HepG2 (cell line): ENCODE data around the gene ZSCAN21. TPM values are rescaled to one million over a fixed set of nuclear protein-coding genes. Genes with fewer than 3 reads are reported as not detected.

Source experiments
- ARNT2 ChIP-seq: sonication (generic); formaldehyde crosslinking; IDR thresholded peaks from 2 replicates; pipeline ENCODE4 v1.8.0; 2022; ENCODE audit warnings: mild to moderate bottlenecking, low read depth, missing genetic modification reagents, moderate library complexity
- ATAD3A ChIP-seq: sonication (generic); formaldehyde crosslinking; IDR thresholded peaks from 2 replicates; pipeline ENCODE4 v1.4.0; 2020; ENCODE audit warnings: missing genetic modification reagents
- CEBPB ChIP-seq: IDR thresholded peaks from 2 replicates; pipeline ENCODE4 v1.6.1; 2011; ENCODE audit warnings: low read depth, low read length, improper control_type of control experiment, borderline replicate concordance
- FOXA1 ChIP-seq, 2 experiments: fragments of 450-650 bp in 1 of 2; sonication (generic) in 1 of 2; formaldehyde crosslinking in 1 of 2; IDR thresholded peaks; 2 replicates each; pipeline versions ENCODE4 v1.4.0 to v1.6.1; 2016 to 2020; ENCODE audit warnings: missing genetic modification reagents in 1 of 2
- FOXO4 ChIP-seq: sonication (generic); formaldehyde crosslinking; conservative IDR thresholded peaks from 2 replicates; pipeline ENCODE4 v1.8.1; 2023; ENCODE audit warnings: missing genetic modification reagents
- HNF4G ChIP-seq, 2 experiments: sonication (generic) in 1 of 2; formaldehyde crosslinking in 1 of 2; IDR thresholded peaks; 2 replicates each; pipeline versions ENCODE4 v1.4.0 to v1.6.1; 2011 to 2020; ENCODE audit warnings: borderline replicate concordance in 2 of 2, low read depth in 2 of 2, mild to moderate bottlenecking in 2 of 2, low read length in 1 of 2, missing genetic modification reagents in 1 of 2, moderate library complexity in 1 of 2
- HNRNPUL1 ChIP-seq: fragments of 200-400 bp; formaldehyde crosslinking; IDR thresholded peaks from 2 replicates; pipeline ENCODE4 v1.6.1; 2017; ENCODE audit warnings: low read depth, mild to moderate bottlenecking, low read length, moderate library complexity
- MATR3 ChIP-seq: sonication (generic); formaldehyde crosslinking; IDR thresholded peaks from 2 replicates; pipeline ENCODE4 v1.4.0; 2020; ENCODE audit warnings: missing genetic modification reagents
- MEIS2 ChIP-seq: sonication (generic); formaldehyde crosslinking; IDR thresholded peaks from 2 replicates; pipeline ENCODE4 v1.9.0; 2021; ENCODE audit warnings: mild to moderate bottlenecking, missing genetic modification reagents
- NAIF1 ChIP-seq: sonication (generic); formaldehyde crosslinking; IDR thresholded peaks from 2 replicates; pipeline ENCODE4 v1.5.0; 2020; ENCODE audit warnings: mild to moderate bottlenecking, missing genetic modification reagents, borderline replicate concordance
- NR3C1 ChIP-seq: sonication (generic); formaldehyde crosslinking; IDR thresholded peaks from 2 replicates; pipeline ENCODE4 v1.4.0; 2020; ENCODE audit warnings: missing genetic modification reagents
- SOX6 ChIP-seq, 2 experiments: fragments of 450-650 bp in 1 of 2; sonication (generic) in 1 of 2; formaldehyde crosslinking in 1 of 2; IDR thresholded peaks; 2 replicates each; pipeline versions ENCODE4 v1.4.0 to v1.6.1; 2017 to 2020; ENCODE audit warnings: antibody characterized with exemption in 1 of 2, mild to moderate bottlenecking in 1 of 2, missing genetic modification reagents in 1 of 2
- STAG1 ChIP-seq: sonication (generic); formaldehyde crosslinking; IDR thresholded peaks from 2 replicates; pipeline ENCODE4 v1.4.0; 2020; ENCODE audit warnings: missing genetic modification reagents
- TEAD3 ChIP-seq: optimal IDR thresholded peaks from 2 replicates; pipeline ENCODE3; 2016; ENCODE audit warnings: borderline replicate concordance
- ZBTB10 ChIP-seq: sonication (generic); formaldehyde crosslinking; IDR thresholded peaks from 2 replicates; pipeline ENCODE4 v1.4.0; 2020; ENCODE audit warnings: missing genetic modification reagents, borderline replicate concordance
- ZIK1 ChIP-seq: sonication (generic); formaldehyde crosslinking; IDR thresholded peaks from 2 replicates; pipeline ENCODE4 v1.5.0; 2020; ENCODE audit warnings: mild to moderate bottlenecking, low read depth, missing genetic modification reagents, borderline replicate concordance
- ZNF143 ChIP-seq: sonication (generic); formaldehyde crosslinking; IDR thresholded peaks from 2 replicates; pipeline ENCODE4 v1.4.0; 2020; ENCODE audit warnings: missing genetic modification reagents
- ZNF20 ChIP-seq: sonication (generic); formaldehyde crosslinking; IDR thresholded peaks from 2 replicates; pipeline ENCODE4 v1.4.0; 2020; ENCODE audit warnings: mild to moderate bottlenecking, moderate library complexity, missing genetic modification reagents
- ZNF598 ChIP-seq: sonication (generic); formaldehyde crosslinking; IDR thresholded peaks from 2 replicates; pipeline ENCODE4 v1.5.1; 2020; ENCODE audit warnings: mild to moderate bottlenecking, missing genetic modification reagents, borderline replicate concordance
- ZNF816 ChIP-seq: sonication (generic); formaldehyde crosslinking; IDR thresholded peaks from 2 replicates; pipeline ENCODE4 v1.8.0; 2022; ENCODE audit warnings: missing genetic modification reagents, mild to moderate bottlenecking, borderline replicate concordance
- ZNF878 ChIP-seq: sonication (generic); formaldehyde crosslinking; IDR thresholded peaks from 2 replicates; pipeline ENCODE4 v1.8.1; 2023; ENCODE audit warnings: mild to moderate bottlenecking, missing genetic modification reagents, moderate library complexity
- ZNF883 ChIP-seq: sonication (generic); formaldehyde crosslinking; IDR thresholded peaks from 2 replicates; pipeline ENCODE4 v1.5.1; 2020; ENCODE audit warnings: mild to moderate bottlenecking, missing genetic modification reagents; ENCODE audit errors: not compliant biosample characterization
- polyA plus RNA-seq, 8 experiments: library from polyadenylated mRNA; depleted of rRNA in 3 of 8; stranded (reverse) in 7 of 8; unstranded in 1 of 8; fragments of >200 nt; fragmentation: Illumina TruSeq in 4 of 8; extraction: Trizol in 4 of 8; gene quantifications; 2 replicates each; pipeline versions ENCODE4 v1.2.1 to v1.2.3, GENCODE V29; 2011 to 2016; ENCODE audit warnings: low read depth in 4 of 8, missing spikeins in 1 of 8, mixed read lengths in 1 of 8; ENCODE audit not compliant: insufficient read depth in 1 of 8
- total RNA-seq, 5 experiments: library from RNA; depleted of rRNA; stranded (reverse); fragments of >200 nt; fragmentation: Illumina TruSeq; extraction: Trizol; gene quantifications; 2 replicates each; pipeline ENCODE4 v1.2.3, GENCODE V29; 2016; ENCODE audit warnings: low read depth in 1 of 5

Gene ZSCAN21
- total and polyA plus RNA-seq, 2 of the 13 experiments (the other 11 are each of a cell fraction or from before 2014, with no cell fraction given), result 7.0 to 10.0 TPM

GRCh38 chr7:100049441-100050291 lies at the start of gene ZSCAN21 (continued):
- TF ChIP-seq NR3C1 (CRISPR knock-in tag), result no peak
- TF ChIP-seq HNRNPUL1, result no peak
- peak; percentile 23; the same call in 1 of the 2 replicates for TF ChIP-seq ZBTB10
- 0 out of 2 replicates have a peak, but pooled peaks have one; percentile 34 for TF ChIP-seq ZNF598 (CRISPR knock-in tag)
- no peak; the same call in 1 of the 2 replicates for TF ChIP-seq ZIK1 (CRISPR knock-in tag)
- no peak for TF ChIP-seq FOXA1 (IDR thresholded peaks at IDR 0.05)
- TF ChIP-seq FOXA1 (CRISPR knock-in tag; IDR thresholded peaks at IDR 0.05), result peak; percentile 33; the same call in 1 of the 2 replicates
- TF ChIP-seq ZNF143, result no peak
- no peak for TF ChIP-seq NAIF1 (CRISPR knock-in tag)
- TF ChIP-seq CEBPB, result no peak
- peak; percentile 37 for TF ChIP-seq STAG1 (CRISPR knock-in tag)
- 0 out of 2 replicates have a peak, but pooled peaks have one; percentile 68 for TF ChIP-seq FOXO4 (CRISPR knock-in tag)
- no peak for TF ChIP-seq ZNF20 (CRISPR knock-in tag)
- peak; percentile 47 for TF ChIP-seq TEAD3
- TF ChIP-seq HNF4G (IDR thresholded peaks at IDR 0.05; ENCODE audit: borderline replicate concordance, low read depth, low read length), result no peak
- TF ChIP-seq HNF4G (CRISPR knock-in tag; IDR thresholded peaks at IDR 0.05; ENCODE audit: borderline replicate concordance, low read depth), result no peak
- TF ChIP-seq ZNF816, result no peak
- no peak for TF ChIP-seq ZNF883 (CRISPR knock-in tag)
- TF ChIP-seq MEIS2 (CRISPR knock-in tag), result peak; percentile 27; the same call in 1 of the 2 replicates
- no peak for TF ChIP-seq ARNT2 (CRISPR knock-in tag)
- no peak for TF ChIP-seq SOX6 (IDR thresholded peaks at IDR 0.05)
- TF ChIP-seq SOX6 (CRISPR knock-in tag; IDR thresholded peaks at IDR 0.05), result peak; percentile 40
- TF ChIP-seq ATAD3A (CRISPR knock-in tag), result no peak
- TF ChIP-seq MATR3 (CRISPR knock-in tag), result no peak
- no peak for TF ChIP-seq ZNF878 (CRISPR knock-in tag)
